OCI-LY7 (cell line): Measurements from ENCODE around the gene CKAP2L. TPM values are rescaled to one million over a fixed set of nuclear protein-coding genes. Genes with fewer than 3 reads are reported as not detected.

Source experiments
- BruUV-seq: library from RNA; stranded (reverse); fragments of 400-500 nt; replicated peaks from 2 replicates; lab custom pipeline; 2021; lab: Mats Ljungman, UMichigan
- CTCF ChIA-PET: fragments of 300-600 bp; sonication (Branson Sonifier 250); formaldehyde crosslinking; loops from one replicate; lab custom pipeline; 2022; ENCODE audit warnings: antibody characterized with exemption; ENCODE audit not compliant: unreplicated experiment; lab: Charles Lee
- POLR2A ChIA-PET: fragments of 300-600 bp; sonication (Branson Sonifier 250); formaldehyde crosslinking; loops from one replicate; lab custom pipeline; 2022; ENCODE audit warnings: antibody characterized with exemption; lab: Charles Lee
- DNase-seq: peaks from one replicate; pipeline ENCODE4 v3.0.0-alpha.2; 2015; ENCODE audit warnings: low spot score
- H2AFZ ChIP-seq: fragments of 200-600 bp; sonication (generic), shearing (Covaris generic); 2 replicates; pipeline ENCODE4 v1.6.1; 2014; ENCODE audit warnings: mild to moderate bottlenecking, antibody characterized with exemption, low read length, moderate library complexity
- H3K27ac ChIP-seq: fragments of 200-600 bp; sonication (generic); 2 replicates; pipeline ENCODE4 v1.5.1; 2014; ENCODE audit warnings: mixed run types, low read depth, mild to moderate bottlenecking, moderate library complexity, low read length, inconsistent platforms; ENCODE audit not compliant: poor library complexity, severe bottlenecking
- H3K36me3 ChIP-seq: fragments of 200-600 bp; sonication (generic); 2 replicates; pipeline ENCODE4 v1.6.1; 2014; ENCODE audit warnings: mild to moderate bottlenecking, antibody characterized with exemption, low read length, moderate library complexity, mixed read lengths; ENCODE audit not compliant: insufficient read depth
- H3K4me1 ChIP-seq: fragments of 200-600 bp; sonication (generic); 2 replicates; pipeline ENCODE4 v1.5.1; 2014; ENCODE audit warnings: mild to moderate bottlenecking, low read length; ENCODE audit not compliant: insufficient read depth, poor library complexity, severe bottlenecking
- H3K4me2 ChIP-seq: fragments of 200-600 bp; sonication (generic); 2 replicates; pipeline ENCODE4 v1.6.1; 2014; ENCODE audit warnings: mild to moderate bottlenecking, low read length
- H3K4me3 ChIP-seq: fragments of 200-600 bp; sonication (generic); 2 replicates; pipeline ENCODE4 v1.5.1; 2014; ENCODE audit warnings: mild to moderate bottlenecking, low read depth, low read length; ENCODE audit not compliant: poor library complexity, severe bottlenecking
- H3K79me2 ChIP-seq: fragments of 200-600 bp; sonication (generic); 2 replicates; pipeline ENCODE4 v1.6.1; 2016; ENCODE audit warnings: low read depth, mild to moderate bottlenecking, low read length, moderate library complexity, mixed read lengths; ENCODE audit not compliant: insufficient read depth
- H3K9me2 ChIP-seq: fragments of 200-600 bp; sonication (generic); 2 replicates; pipeline ENCODE4 v1.6.1; 2016; ENCODE audit warnings: mild to moderate bottlenecking, low read length, mixed read lengths; ENCODE audit not compliant: insufficient read depth
- H3K9me3 ChIP-seq: fragments of 200-600 bp; sonication (generic); 2 replicates; pipeline ENCODE4 v1.6.1; 2014; ENCODE audit warnings: mild to moderate bottlenecking, mixed run types, low read length, mixed read lengths
- H4K20me1 ChIP-seq: fragments of 200-600 bp; sonication (generic); 2 replicates; pipeline ENCODE4 v1.6.1; 2014; ENCODE audit warnings: mild to moderate bottlenecking, antibody characterized with exemption, low read length, moderate library complexity, mixed read lengths; ENCODE audit not compliant: insufficient read depth
- CTCF ChIP-seq: fragments of 200-600 bp; sonication (generic); conservative IDR thresholded peaks from 2 replicates; pipeline ENCODE4 v1.5.1; 2014; ENCODE audit warnings: mild to moderate bottlenecking, antibody characterized with exemption, low read length, moderate library complexity, mixed read lengths
- EZH2phosphoT487 ChIP-seq: fragments of 200-600 bp; sonication (generic); IDR thresholded peaks from 2 replicates; pipeline ENCODE4 v1.6.1; 2018; ENCODE audit warnings: low read depth, borderline replicate concordance, mild to moderate bottlenecking, mixed run types, antibody characterized with exemption, low read length, moderate library complexity, mixed read lengths
- intact Hi-C: fragments of 100-400 bp; cut with micrococcal nuclease; formaldehyde crosslinking; loops from one replicate; pipeline ENCODE4 v1.10.0; 2022; ENCODE audit not compliant: unreplicated experiment
- total RNA-seq, 2 experiments: library from RNA; depleted of rRNA in 1 of 2; stranded (reverse); fragments of >200 nt in 1 of 2; shearing (Covaris generic) in 1 of 2; gene quantifications; 2 replicates each; pipeline ENCODE4 v1.2.3, GENCODE V29; 2014 to 2022

CKAP2L gene
- total RNA-seq, 2 experiments from 2014 or later: 31.8 to 61.8 TPM

- peaks cover 20% of the 10 kb centered on the region; the same call in 1 of the 2 replicates for H3K79me2 ChIP-seq
- no peaks in the 10 kb centered on the region for H3K4me1 ChIP-seq
- H2AFZ ChIP-seq: no peak overlapping the region
- no peak overlapping the region for H3K4me3 ChIP-seq
- no peaks in the 10 kb centered on the region for H3K9me2 ChIP-seq
- intact Hi-C loops: no loop called here
- BruUV-seq: no TSS peak
- TF ChIP-seq CTCF: no peak
- no peak for TF ChIP-seq EZH2phosphoT487
- POLR2A ChIA-PET: interaction anchor here (0.9 kb wide), 1 partner anchor 25 kb away, joined by 3 read pairs; no protein-coding TSS in a partner anchor
- 0 out of 2 replicates have a peak, but pooled peaks cover 4% of the 10 kb centered on the region for H3K9me3 ChIP-seq
- peaks cover 99% of the 10 kb centered on the region for H3K36me3 ChIP-seq
- CTCF ChIA-PET: no interaction called here
- DNase-seq: no peak
- no peak overlapping the region for H3K27ac ChIP-seq
- H3K4me2 ChIP-seq: no peak overlapping the region
- H4K20me1 ChIP-seq: no peaks in the 10 kb centered on the region
Measured at GRCh38 chr2:112756207-112756606, 8.2 kb downstream of the CKAP2L start.

- POLR2A ChIA-PET: interaction anchor here (0.9 kb wide), 1 partner anchor 26 kb away, joined by 3 read pairs; no protein-coding TSS in a partner anchor
- no peak overlapping the region for H3K4me2 ChIP-seq
- H3K9me3 ChIP-seq: 0 out of 2 replicates have a peak, but pooled peaks cover 4% of the 10 kb centered on the region
- peaks cover 19% of the 10 kb centered on the region; the same call in 1 of the 2 replicates for H3K79me2 ChIP-seq
- intact Hi-C loops: no loop called here
- no peak overlapping the region for H3K27ac ChIP-seq
- no peaks in the 10 kb centered on the region for H3K4me1 ChIP-seq
- H2AFZ ChIP-seq: no peak overlapping the region
- BruUV-seq: no TSS peak
- H3K4me3 ChIP-seq: no peak overlapping the region
- H3K36me3 ChIP-seq: peaks cover 100% of the 10 kb centered on the region
- CTCF ChIA-PET: no interaction called here
- H4K20me1 ChIP-seq: no peaks in the 10 kb centered on the region
- no peak for DNase-seq
- TF ChIP-seq EZH2phosphoT487 (no peak), CTCF (no peak)
- H3K9me2 ChIP-seq: no peaks in the 10 kb centered on the region
Measured at GRCh38 chr2:112755444-112755843, 9.0 kb downstream of the CKAP2L start.

- H3K9me2 ChIP-seq: no peaks in the 10 kb centered on the region
- peaks cover 100% of the 10 kb centered on the region for H3K36me3 ChIP-seq
- H3K4me1 ChIP-seq: peaks cover 5% of the 10 kb centered on the region
- no TSS peak for BruUV-seq
- no peak for DNase-seq
- TF ChIP-seq CTCF (no peak), EZH2phosphoT487 (no peak)
- H4K20me1 ChIP-seq: no peaks in the 10 kb centered on the region
- ChIA-PET CTCF (no interaction called here), POLR2A (no interaction called here)
- H3K79me2 ChIP-seq: peaks cover 18% of the 10 kb centered on the region; the same call in 1 of the 2 replicates
- H3K4me2 ChIP-seq: no peak overlapping the region
- no peak overlapping the region for H2AFZ ChIP-seq
- no peak overlapping the region for H3K27ac ChIP-seq
- 0 out of 2 replicates have a peak, but pooled peaks cover 4% of the 10 kb centered on the region for H3K9me3 ChIP-seq
- intact Hi-C loops: no loop called here
- no peak overlapping the region for H3K4me3 ChIP-seq
Measured at GRCh38 chr2:112754564-112754963, 9.8 kb downstream of the CKAP2L start.
